GDM1 (cell line): Measurements from ENCODE around the gene CNGA3.
A peak's percentile ranks its signal among the peaks of the same experiment; 100 is the strongest.

Experiments used
- DNase-seq: peaks from one replicate; lab custom pipeline; 2025; lab: John Stamatoyannopoulos, UW

Gene CNGA3

GRCh38 chr2:98378196-98378595 lies 31.9 kb downstream of the CNGA3 start:
- DNase-seq, result no peak

- no peak for DNase-seq
These were observed 32.6 kb downstream of the CNGA3 start for GRCh38 chr2:98378901-98379300.

- no peak for DNase-seq
These were observed 33.3 kb downstream of the CNGA3 start for GRCh38 chr2:98379311-98380202.

- DNase-seq, result no peak
These were observed 33.9 kb downstream of the CNGA3 start for GRCh38 chr2:98380203-98380535.

- DNase-seq, result no peak
These were observed 35.2 kb downstream of the CNGA3 start for GRCh38 chr2:98381494-98381893.

GRCh38 chr2:98382086-98382485 lies 35.8 kb downstream of the CNGA3 start:
- no peak for DNase-seq

- DNase-seq, result no peak
These were observed 36.5 kb downstream of the CNGA3 start for GRCh38 chr2:98382739-98383138.

- DNase-seq, result no peak
These were observed 36.9 kb downstream of the CNGA3 start for GRCh38 chr2:98383166-98383565.

GRCh38 chr2:98385050-98385699 lies 38.9 kb downstream of the CNGA3 start:
- DNase-seq, result peak; percentile 45

GRCh38 chr2:98387478-98387877 lies 41.2 kb downstream of the CNGA3 start:
- DNase-seq, result no peak

- no peak for DNase-seq
These were observed 41.8 kb downstream of the CNGA3 start for GRCh38 chr2:98388081-98388480.

- DNase-seq, result no peak
These were observed 42.5 kb downstream of the CNGA3 start for GRCh38 chr2:98388601-98389250.

- no peak for DNase-seq
These were observed 43.0 kb downstream of the CNGA3 start for GRCh38 chr2:98389251-98389605.

GRCh38 chr2:98390571-98391476 lies 44.6 kb downstream of the CNGA3 start:
- DNase-seq, result no peak

GRCh38 chr2:98391581-98392270 lies 45.5 kb downstream of the CNGA3 start:
- no peak for DNase-seq

- DNase-seq, result no peak
These were observed 47.1 kb downstream of the CNGA3 start for GRCh38 chr2:98393354-98393753.

- no peak for DNase-seq
These were observed 48.4 kb downstream of the CNGA3 start for GRCh38 chr2:98394595-98395153.

GRCh38 chr2:98395977-98396376 lies 49.7 kb downstream of the CNGA3 start:
- no peak for DNase-seq

- no peak for DNase-seq
These were observed 50.6 kb downstream of the CNGA3 start for GRCh38 chr2:98396745-98397355.

- DNase-seq, result no peak
These were observed 52.9 kb downstream of the CNGA3 start for GRCh38 chr2:98399140-98399539.

- DNase-seq, result no peak
These were observed 57.6 kb downstream of the CNGA3 start for GRCh38 chr2:98403878-98404277.
